Suppressor macrophage treated with lipopolysaccharide for 1 hour (primary cell): ENCODE results near the gene CCDC154.
"Not testable (repeated sequence)": the region's sequence is repeated elsewhere in the genome, so short reads cannot be mapped to it uniquely, and the experiment has no call there.

Experiments
- DNase-seq, 3 donors: peaks; one replicate each; pipeline ENCODE4 v3.0.0-alpha.2; 2020 to 2022

The CCDC154 gene

GRCh38 chr16:1455190-1456171 is 11.1 kb upstream of the CCDC154 start:
- no peak for DNase-seq

- DNase-seq = no peak
Observed at GRCh38 chr16:1454561-1454960, 10.2 kb upstream of the CCDC154 start.

GRCh38 chr16:1453316-1453715 is 9.0 kb upstream of the CCDC154 start:
- DNase-seq = no peak

- DNase-seq = no peak
Observed at GRCh38 chr16:1452530-1452929, 8.2 kb upstream of the CCDC154 start.

- DNase-seq = no peak
Observed at GRCh38 chr16:1451702-1452392, 7.5 kb upstream of the CCDC154 start.

GRCh38 chr16:1450841-1451240 is 6.5 kb upstream of the CCDC154 start:
- DNase-seq = no peak

- DNase-seq = no peak
Observed at GRCh38 chr16:1450218-1450617, 5.9 kb upstream of the CCDC154 start.

- no peak for DNase-seq
Observed at GRCh38 chr16:1449201-1449788, 4.9 kb upstream of the CCDC154 start.

GRCh38 chr16:1448536-1449116 is 4.3 kb upstream of the CCDC154 start:
- DNase-seq = no peak

- no peak for DNase-seq
Observed at GRCh38 chr16:1447965-1448364, 3.6 kb upstream of the CCDC154 start.

- no peak for DNase-seq
Observed at GRCh38 chr16:1446296-1447080, 2.1 kb upstream of the CCDC154 start.

- no peak for DNase-seq
Observed at GRCh38 chr16:1445518-1446203, 1.3 kb upstream of the CCDC154 start.

- DNase-seq = no peak
Observed at GRCh38 chr16:1444730-1445517, 568 bp upstream of the CCDC154 start.

GRCh38 chr16:1443403-1443973 is 868 bp downstream of the CCDC154 start:
- DNase-seq = no peak

- no peak for DNase-seq
Observed at GRCh38 chr16:1442697-1443096, 1.7 kb downstream of the CCDC154 start.

GRCh38 chr16:1441391-1441829 is 2.9 kb downstream of the CCDC154 start:
- DNase-seq = no peak

GRCh38 chr16:1439699-1440074 is 4.7 kb downstream of the CCDC154 start:
- not testable (repeated sequence) for DNase-seq

GRCh38 chr16:1439058-1439698 is 5.2 kb downstream of the CCDC154 start:
- no peak for DNase-seq

- DNase-seq = no peak
Observed at GRCh38 chr16:1438229-1439057, 5.9 kb downstream of the CCDC154 start.
